Liver (tissue), 9 donors: ENCODE results near the gene DNAH10. TPM values are rescaled to one million over a fixed set of nuclear protein-coding genes. Genes with fewer than 3 reads are reported as not detected.

Source experiments
- DNase-seq: peaks from one replicate; pipeline ENCODE4 v3.0.0-alpha.2; 2017; ENCODE audit warnings: low spot score
- H3K27ac ChIP-seq, 2 donors: one replicate each; pipeline ENCODE4 v1.7.0; 2013; ENCODE audit warnings: inconsistent platforms in 2 of 2, low read length in 2 of 2, control low read depth in 1 of 2, low read depth in 1 of 2, mild to moderate bottlenecking in 1 of 2
- H3K27me3 ChIP-seq, 4 donors: one replicate each; pipeline versions ENCODE4 v1.6.1 to v1.7.0; 2013; ENCODE audit warnings: low read length in 3 of 4, inconsistent platforms in 1 of 4, mild to moderate bottlenecking in 1 of 4, moderate library complexity in 1 of 4; ENCODE audit not compliant: control insufficient read depth in 4 of 4, insufficient read depth in 4 of 4
- H3K36me3 ChIP-seq, 4 donors: one replicate each; pipeline versions ENCODE4 v1.6.1 to v1.7.0; 2013; ENCODE audit warnings: low read length in 3 of 4, mild to moderate bottlenecking in 3 of 4, low read depth in 1 of 4, moderate library complexity in 1 of 4; ENCODE audit not compliant: control insufficient read depth in 4 of 4, insufficient read depth in 3 of 4
- H3K4me1 ChIP-seq, 4 donors: one replicate each; pipeline versions ENCODE4 v1.6.1 to v1.7.0; 2013; ENCODE audit warnings: low read length in 3 of 4, mild to moderate bottlenecking in 3 of 4, moderate library complexity in 1 of 4; ENCODE audit not compliant: control insufficient read depth in 4 of 4, insufficient read depth in 4 of 4
- H3K4me3 ChIP-seq, 3 donors: one replicate each; pipeline versions ENCODE4 v1.6.1 to v1.7.0; 2013; ENCODE audit warnings: low read length in 3 of 3, control low read depth in 1 of 3, low read depth in 1 of 3, mild to moderate bottlenecking in 1 of 3
- H3K9ac ChIP-seq, 2 donors: one replicate each; pipeline ENCODE4 v1.7.0; 2013; ENCODE audit warnings: low read length in 2 of 2, mild to moderate bottlenecking in 2 of 2, moderate library complexity in 2 of 2, control low read depth in 1 of 2, low read depth in 1 of 2
- H3K9me3 ChIP-seq, 4 donors: one replicate each; pipeline versions ENCODE4 v1.6.1 to v1.7.0; 2013; ENCODE audit warnings: low read length in 3 of 4; ENCODE audit not compliant: control insufficient read depth in 4 of 4
- ATF3 ChIP-seq: IDR thresholded peaks from 2 replicates; pipeline ENCODE4 v1.6.1; 2016; ENCODE audit warnings: antibody characterized with exemption
- EGR1 ChIP-seq, 2 donors: IDR thresholded peaks; 2 replicates each; pipeline ENCODE4 v1.6.1; 2016 to 2018; ENCODE audit warnings: antibody characterized with exemption in 2 of 2, low read depth in 2 of 2
- FOXA1 ChIP-seq: IDR thresholded peaks from 2 replicates; pipeline ENCODE4 v1.6.1; 2016; ENCODE audit warnings: antibody characterized with exemption
- GABPA ChIP-seq, 2 donors: IDR thresholded peaks in 1 of 2; conservative IDR thresholded peaks in 1 of 2; 2 replicates each; pipeline ENCODE4 v1.6.1; 2016; ENCODE audit warnings: antibody characterized with exemption in 2 of 2, mild to moderate bottlenecking in 1 of 2, moderate library complexity in 1 of 2
- HNF4A ChIP-seq, 2 donors: conservative IDR thresholded peaks; 2 replicates each; pipeline ENCODE4 v1.6.1; 2016; ENCODE audit warnings: antibody characterized with exemption in 2 of 2, mild to moderate bottlenecking in 2 of 2
- HNF4G ChIP-seq: IDR thresholded peaks from 2 replicates; pipeline ENCODE4 v1.6.1; 2016; ENCODE audit warnings: antibody characterized with exemption
- NR2F2 ChIP-seq: IDR thresholded peaks from 2 replicates; pipeline ENCODE4 v1.6.1; 2016; ENCODE audit warnings: antibody characterized with exemption
- RAD21 ChIP-seq, 2 donors: IDR thresholded peaks; 2 replicates each; pipeline ENCODE4 v1.6.1; 2016; ENCODE audit warnings: antibody characterized with exemption in 2 of 2, mild to moderate bottlenecking in 2 of 2
- RXRA ChIP-seq, 2 donors: IDR thresholded peaks; 2 replicates each; pipeline ENCODE4 v1.6.1; 2017 to 2018; ENCODE audit warnings: antibody characterized with exemption in 2 of 2, mild to moderate bottlenecking in 1 of 2
- SP1 ChIP-seq: IDR thresholded peaks from 2 replicates; pipeline ENCODE4 v1.6.1; 2018; ENCODE audit warnings: antibody characterized with exemption, mild to moderate bottlenecking
- YY1 ChIP-seq: IDR thresholded peaks from 2 replicates; pipeline ENCODE4 v1.6.1; 2016; ENCODE audit warnings: antibody characterized with exemption, mild to moderate bottlenecking
- WGBS: extraction: QIAGEN DNeasy Blood & Tissue Kit; methylation state at CpG from one replicate; pipeline ENCODE4 v1.1.7; 2013; 5-methylcytosine and 5-hydroxymethylcytosine counted together
- polyA plus RNA-seq, 2 donors: library from polyadenylated mRNA; stranded (reverse) in 1 of 2; unstranded in 1 of 2; fragments of 200-250 nt in 1 of 2; fragments of >200 nt in 1 of 2; fragmentation: Nextera tagmentation in 1 of 2; extraction: Ambion mirVana in 1 of 2; gene quantifications; one replicate each; pipeline versions ENCODE4 v1.2.1 to v1.2.3, GENCODE V29; 2013 to 2015
- total RNA-seq, 2 donors: library from RNA; depleted of rRNA; stranded (reverse); fragments of >200 nt; gene quantifications; one replicate each; pipeline ENCODE4 v1.2.3, GENCODE V29; 2014
- TF ChIP-seq, protein P1 (sequence below): IDR thresholded peaks from 2 replicates; pipeline ENCODE4 v1.6.1; 2016; ENCODE audit warnings: antibody characterized with exemption
- TF ChIP-seq, protein P2 (sequence below): fragments of 150-350 bp; IDR thresholded peaks from 2 replicates; pipeline ENCODE4 v1.5.1; 2017; ENCODE audit warnings: improper control_type of control experiment, low read depth, low read length; ENCODE audit not compliant: missing input control
- donor health status: healthy.
- donor health status: healthy.
- donor health status: healthy.
- donor health status: healthy.
- donor health status: healthy.

Gene DNAH10
- total and polyA plus RNA-seq, 4 donors = 0.05 to 0.47 (median 0.07) TPM

- WGBS = 80% methylated on average over 3 of the region's 3 CpGs
- no peaks in the 10 kb centered on the region for H3K4me1 ChIP-seq
- no peak overlapping the region for H3K27ac ChIP-seq
- DNase-seq = no peak
- no peaks in the 10 kb centered on the region for H3K36me3 ChIP-seq
- H3K4me3 ChIP-seq = no peak overlapping the region
- no peak overlapping the region for H3K9ac ChIP-seq
- no peaks in the 10 kb centered on the region for H3K27me3 ChIP-seq
- no peaks in the 10 kb centered on the region for H3K9me3 ChIP-seq
- TF ChIP-seq RAD21 (IDR thresholded peaks at IDR 0.05) (no peak), FOXA1 (no peak), RXRA (IDR thresholded peaks at IDR 0.05) (no peak), HNF4A (conservative IDR thresholded peaks at IDR 0.05) (no peak), GABPA (IDR thresholded peaks at IDR 0.05 in 1 of 2, conservative IDR thresholded peaks at IDR 0.05 in 1 of 2) (no peak), SP1 (no peak)
These were observed 157.9 kb downstream of the DNAH10 start for GRCh38 chr12:123919980-123920360.

GRCh38 chr12:123923038-123923437 lies 160.9 kb downstream of the DNAH10 start:
- TF ChIP-seq RXRA (IDR thresholded peaks at IDR 0.05) = no peak
- no peak for TF ChIP-seq FOXA1
- no peak for TF ChIP-seq YY1
- no peak for TF ChIP-seq ATF3
- TF ChIP-seq, protein P1, sequence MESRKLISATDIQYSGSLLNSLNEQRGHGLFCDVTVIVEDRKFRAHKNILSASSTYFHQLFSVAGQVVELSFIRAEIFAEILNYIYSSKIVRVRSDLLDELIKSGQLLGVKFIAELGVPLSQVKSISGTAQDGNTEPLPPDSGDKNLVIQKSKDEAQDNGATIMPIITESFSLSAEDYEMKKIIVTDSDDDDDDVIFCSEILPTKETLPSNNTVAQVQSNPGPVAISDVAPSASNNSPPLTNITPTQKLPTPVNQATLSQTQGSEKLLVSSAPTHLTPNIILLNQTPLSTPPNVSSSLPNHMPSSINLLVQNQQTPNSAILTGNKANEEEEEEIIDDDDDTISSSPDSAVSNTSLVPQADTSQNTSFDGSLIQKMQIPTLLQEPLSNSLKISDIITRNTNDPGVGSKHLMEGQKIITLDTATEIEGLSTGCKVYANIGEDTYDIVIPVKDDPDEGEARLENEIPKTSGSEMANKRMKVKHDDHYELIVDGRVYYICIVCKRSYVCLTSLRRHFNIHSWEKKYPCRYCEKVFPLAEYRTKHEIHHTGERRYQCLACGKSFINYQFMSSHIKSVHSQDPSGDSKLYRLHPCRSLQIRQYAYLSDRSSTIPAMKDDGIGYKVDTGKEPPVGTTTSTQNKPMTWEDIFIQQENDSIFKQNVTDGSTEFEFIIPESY = no peak
- no peak for TF ChIP-seq HNF4A (conservative IDR thresholded peaks at IDR 0.05)
- TF ChIP-seq, protein P2, sequence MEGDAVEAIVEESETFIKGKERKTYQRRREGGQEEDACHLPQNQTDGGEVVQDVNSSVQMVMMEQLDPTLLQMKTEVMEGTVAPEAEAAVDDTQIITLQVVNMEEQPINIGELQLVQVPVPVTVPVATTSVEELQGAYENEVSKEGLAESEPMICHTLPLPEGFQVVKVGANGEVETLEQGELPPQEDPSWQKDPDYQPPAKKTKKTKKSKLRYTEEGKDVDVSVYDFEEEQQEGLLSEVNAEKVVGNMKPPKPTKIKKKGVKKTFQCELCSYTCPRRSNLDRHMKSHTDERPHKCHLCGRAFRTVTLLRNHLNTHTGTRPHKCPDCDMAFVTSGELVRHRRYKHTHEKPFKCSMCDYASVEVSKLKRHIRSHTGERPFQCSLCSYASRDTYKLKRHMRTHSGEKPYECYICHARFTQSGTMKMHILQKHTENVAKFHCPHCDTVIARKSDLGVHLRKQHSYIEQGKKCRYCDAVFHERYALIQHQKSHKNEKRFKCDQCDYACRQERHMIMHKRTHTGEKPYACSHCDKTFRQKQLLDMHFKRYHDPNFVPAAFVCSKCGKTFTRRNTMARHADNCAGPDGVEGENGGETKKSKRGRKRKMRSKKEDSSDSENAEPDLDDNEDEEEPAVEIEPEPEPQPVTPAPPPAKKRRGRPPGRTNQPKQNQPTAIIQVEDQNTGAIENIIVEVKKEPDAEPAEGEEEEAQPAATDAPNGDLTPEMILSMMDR = no peak
- no peak for TF ChIP-seq NR2F2
- no peak for TF ChIP-seq HNF4G
- 88% methylated on average over 2 of the region's 2 CpGs for WGBS
- Histone ChIP-seq H3K9me3 (no peaks in the 10 kb centered on the region), H3K27ac (no peak overlapping the region), H3K36me3 (no peaks in the 10 kb centered on the region), H3K9ac (no peak overlapping the region), H3K4me1 (no peaks in the 10 kb centered on the region), H3K4me3 (no peak overlapping the region), H3K27me3 (no peaks in the 10 kb centered on the region)
- DNase-seq = no peak

DNA sequence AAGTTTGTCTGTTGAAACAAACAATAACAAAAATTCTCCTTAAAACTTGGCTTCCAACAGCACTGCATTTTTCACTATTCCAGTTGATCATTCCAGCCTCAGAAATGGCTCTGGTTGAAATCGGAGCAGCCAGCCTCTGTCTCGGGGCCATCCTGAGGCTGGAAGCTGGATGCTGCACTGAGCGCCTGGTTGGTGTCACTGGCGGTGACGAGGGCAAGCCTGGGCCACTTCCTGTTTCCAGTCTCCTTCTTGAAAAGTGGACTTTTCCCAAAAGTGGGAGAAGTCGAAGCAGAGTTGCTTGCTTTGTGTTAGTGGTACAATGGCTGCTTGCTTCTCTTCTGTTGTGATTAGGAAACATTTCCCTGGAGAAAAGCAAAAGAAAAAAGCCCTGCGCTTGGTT lies 161.8 kb downstream of the DNAH10 start:
- Histone ChIP-seq H3K27ac (no peak overlapping the region), H3K36me3 (no peaks in the 10 kb centered on the region), H3K4me3 (no peak overlapping the region), H3K9me3 (no peaks in the 10 kb centered on the region), H3K9ac (no peak overlapping the region), H3K27me3 (no peaks in the 10 kb centered on the region), H3K4me1 (no peaks in the 10 kb centered on the region)
- DNase-seq = no peak
- TF ChIP-seq EGR1 (IDR thresholded peaks at IDR 0.05; ENCODE audit: low read depth in 2 of 2) = no peak
- peak; percentile 15 for TF ChIP-seq NR2F2
- WGBS = 80% methylated on average over 7 of the region's 7 CpGs
